Esophagus squamous epithelium (tissue), 4 donors: ENCODE measurements around the gene WDR31.

Experiments used
- POLR2A ChIP-seq, 4 donors: fragments of 450-650 bp; IDR thresholded peaks; one replicate each; pipeline ENCODE4 v1.6.1; 2017; ENCODE audit warnings: antibody characterized with exemption in 4 of 4, mild to moderate bottlenecking in 4 of 4, moderate library complexity in 3 of 4
- TF ChIP-seq, protein P1 (sequence below), 6 experiments: fragments of 450-650 bp in 4 of 6; fragments of 200-600 bp in 2 of 6; sonication (generic) in 2 of 6; IDR thresholded peaks; one replicate each; pipeline ENCODE4 v1.5.1; 2016 to 2019; ENCODE audit warnings: antibody characterized with exemption in 6 of 6, mild to moderate bottlenecking in 4 of 6, moderate library complexity in 4 of 6

DNA sequence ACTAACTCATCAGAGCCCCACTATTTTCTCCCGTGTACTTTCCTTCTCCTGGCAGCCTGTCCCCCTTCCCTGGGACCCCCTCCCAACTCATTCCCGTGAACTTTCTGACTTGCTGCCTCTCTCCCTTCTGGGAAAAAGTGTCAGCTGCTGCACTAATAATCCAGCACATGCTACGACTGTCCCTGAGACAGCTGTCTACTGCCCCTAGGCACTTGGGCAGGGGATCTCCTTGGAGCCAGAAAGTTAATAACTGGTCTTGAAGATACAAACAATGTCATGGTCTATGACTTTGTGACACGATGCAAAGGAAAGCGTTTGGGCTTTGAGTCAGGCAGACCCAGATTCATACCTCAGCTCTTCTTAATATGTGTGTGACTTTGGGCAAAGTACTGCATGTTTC is 26.8 kb downstream of the WDR31 start:
- TF ChIP-seq, protein P1, sequence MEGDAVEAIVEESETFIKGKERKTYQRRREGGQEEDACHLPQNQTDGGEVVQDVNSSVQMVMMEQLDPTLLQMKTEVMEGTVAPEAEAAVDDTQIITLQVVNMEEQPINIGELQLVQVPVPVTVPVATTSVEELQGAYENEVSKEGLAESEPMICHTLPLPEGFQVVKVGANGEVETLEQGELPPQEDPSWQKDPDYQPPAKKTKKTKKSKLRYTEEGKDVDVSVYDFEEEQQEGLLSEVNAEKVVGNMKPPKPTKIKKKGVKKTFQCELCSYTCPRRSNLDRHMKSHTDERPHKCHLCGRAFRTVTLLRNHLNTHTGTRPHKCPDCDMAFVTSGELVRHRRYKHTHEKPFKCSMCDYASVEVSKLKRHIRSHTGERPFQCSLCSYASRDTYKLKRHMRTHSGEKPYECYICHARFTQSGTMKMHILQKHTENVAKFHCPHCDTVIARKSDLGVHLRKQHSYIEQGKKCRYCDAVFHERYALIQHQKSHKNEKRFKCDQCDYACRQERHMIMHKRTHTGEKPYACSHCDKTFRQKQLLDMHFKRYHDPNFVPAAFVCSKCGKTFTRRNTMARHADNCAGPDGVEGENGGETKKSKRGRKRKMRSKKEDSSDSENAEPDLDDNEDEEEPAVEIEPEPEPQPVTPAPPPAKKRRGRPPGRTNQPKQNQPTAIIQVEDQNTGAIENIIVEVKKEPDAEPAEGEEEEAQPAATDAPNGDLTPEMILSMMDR (IDR thresholded peaks at IDR 0.05), result no peak
- no peak for TF ChIP-seq POLR2A (IDR thresholded peaks at IDR 0.05)
